ENCODE results near the gene SRGAP2. TPM values are rescaled to one million over a fixed set of nuclear protein-coding genes. Genes with fewer than 3 reads are reported as not detected.
A peak's percentile ranks its signal among the peaks of the same experiment; 100 is the strongest.
"Not testable (repeated sequence)": the region's sequence is repeated elsewhere in the genome, so short reads cannot be mapped to it uniquely, and the experiment has no call there.

SRGAP2 gene
- 13.2 TPM for total RNA-seq

DNA sequence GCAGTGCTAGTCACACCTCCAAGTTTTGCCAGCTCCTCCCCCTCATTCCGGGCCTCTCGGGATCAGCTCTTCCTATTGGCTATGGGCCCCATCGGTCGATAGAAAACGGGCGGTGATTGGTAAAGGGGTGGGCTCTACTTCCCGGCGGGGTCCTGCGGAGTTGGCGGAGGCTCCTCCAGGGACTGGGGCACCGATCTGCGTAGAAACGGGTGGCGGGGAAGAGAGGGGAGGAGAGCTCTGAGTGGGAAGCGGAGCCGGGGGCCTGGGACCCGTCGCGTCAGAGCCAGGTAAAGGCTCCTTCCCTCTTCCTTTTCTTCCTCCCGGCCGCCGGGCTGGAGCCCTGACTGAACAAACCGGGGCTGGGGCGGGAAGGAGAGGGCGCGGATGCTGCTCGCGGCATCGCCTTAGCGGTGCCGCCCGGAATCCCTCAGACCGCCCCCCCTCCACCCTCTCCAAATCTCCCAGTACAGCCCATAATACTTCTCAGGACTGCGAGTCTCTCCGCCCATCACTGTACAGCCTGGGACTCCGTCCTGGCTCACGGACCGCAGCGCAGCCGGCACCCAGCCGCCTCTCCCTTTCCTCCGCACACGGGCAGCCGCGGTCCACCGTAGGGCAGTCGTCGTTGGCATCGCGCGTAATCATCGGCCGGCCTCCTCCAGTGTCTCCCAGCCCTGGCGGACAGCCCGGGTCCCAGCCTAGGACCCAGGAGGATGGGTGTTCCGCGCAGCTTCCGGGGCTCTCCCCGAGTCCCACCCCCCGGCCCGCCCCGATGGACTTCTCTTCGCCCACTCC lies at the start of gene SRGAP2:
SRGAP2 (plus strand) TSS at position 178 of the 795 bp plus-strand sequence. CDS start 2,430 bp downstream, outside the sequence.
- ATAC-seq (peak; percentile 39), DNase-seq (ENCODE audit: low spot score) (peak; percentile 62)

DNA sequence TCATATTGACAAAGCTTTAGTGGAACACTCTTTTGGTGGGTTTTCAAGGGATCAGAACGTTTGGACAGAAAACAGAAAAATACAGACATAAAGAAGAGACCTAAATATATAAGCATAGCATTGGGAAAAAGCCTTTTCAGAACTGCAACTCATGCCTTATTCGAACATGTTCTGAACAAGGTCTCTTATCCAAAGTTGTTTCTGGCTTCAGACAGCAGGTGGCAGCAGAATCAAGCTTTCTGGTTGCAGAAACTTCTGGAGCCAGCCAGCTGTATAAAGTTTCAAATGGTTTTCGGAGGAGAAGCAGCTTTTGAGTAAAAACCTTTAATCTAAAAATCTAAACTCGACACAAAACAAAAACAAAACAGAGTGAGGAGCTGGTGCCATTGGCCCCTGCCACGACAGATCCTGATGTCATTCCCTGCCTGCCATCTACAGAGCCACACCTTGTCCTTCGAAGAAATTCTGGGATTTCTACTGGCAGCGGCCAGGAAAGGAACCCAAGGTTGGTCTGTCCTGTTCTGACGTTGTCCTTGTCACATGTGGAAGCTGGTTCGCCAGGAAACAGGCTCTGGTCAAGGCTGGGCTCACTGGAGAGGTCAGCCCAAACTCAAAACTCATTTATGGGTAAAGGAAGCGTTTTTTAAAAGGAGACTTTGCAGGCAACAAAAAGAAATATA lies 35.9 kb upstream of the SRGAP2 start:
- peak; percentile 98 for ATAC-seq

DNA sequence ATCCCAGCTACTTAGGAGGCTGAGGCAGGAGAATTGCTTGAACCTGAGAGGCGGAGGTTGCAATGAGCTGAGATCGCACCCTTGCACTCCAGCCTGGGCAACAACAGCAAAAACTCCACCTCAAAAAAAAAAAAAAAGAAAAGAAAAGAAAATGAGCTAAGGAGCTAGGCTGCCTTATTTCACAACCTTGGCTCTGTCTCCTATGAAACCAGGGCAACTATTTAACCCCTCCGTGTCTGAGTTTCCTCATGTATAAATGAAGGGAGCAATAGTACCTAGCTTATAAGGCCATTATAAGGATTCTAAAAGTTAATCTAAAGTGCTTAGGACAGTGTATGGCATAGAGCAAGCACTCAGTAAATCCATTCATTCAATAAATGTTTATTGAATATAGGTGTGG lies 33.5 kb upstream of the SRGAP2 start:
- DNase-seq (ENCODE audit: low spot score); ATAC-seq: not testable (repeated sequence)

More for the DNA sequence above, 35.9 kb upstream of the SRGAP2 start:
- not testable (repeated sequence) for DNase-seq (ENCODE audit: low spot score)

- DNase-seq (ENCODE audit: low spot score) = not testable (repeated sequence)
- ATAC-seq = peak; percentile 71
These were observed 30.1 kb upstream of the SRGAP2 start for GRCh38 chr1:206173110-206173719.

DNA sequence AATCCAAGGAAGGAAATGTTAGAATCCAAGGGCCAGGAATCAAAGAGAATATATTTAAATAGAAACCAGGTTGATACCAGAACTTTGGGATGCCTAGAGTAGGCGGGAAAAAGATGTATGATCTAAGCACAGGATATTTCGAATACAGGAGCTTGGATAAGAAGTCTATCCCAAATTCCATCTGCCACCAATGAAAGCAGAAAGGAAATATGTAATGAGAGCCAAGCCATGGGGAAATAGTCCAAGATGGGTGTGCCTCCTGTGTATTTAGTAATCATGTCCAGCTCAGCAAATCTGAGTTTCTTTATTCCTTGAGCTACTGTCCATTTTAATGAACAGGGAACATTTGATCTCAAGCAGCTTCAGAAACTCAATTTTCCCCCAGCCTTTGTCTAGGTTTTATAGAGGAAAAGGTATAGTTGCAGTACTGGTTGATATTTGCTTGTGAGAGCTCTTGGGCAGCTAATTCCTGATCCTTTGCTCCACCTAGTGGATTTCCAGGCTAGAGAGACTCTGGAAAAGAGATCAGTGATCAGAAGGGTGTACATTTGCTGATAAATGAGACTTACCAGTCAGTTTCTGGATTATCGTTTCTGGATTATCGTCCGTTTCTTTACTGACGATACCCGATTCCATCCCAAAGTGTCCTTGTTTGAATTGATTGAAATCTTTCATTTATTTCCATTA lies 29.0 kb upstream of the SRGAP2 start:
- not testable (repeated sequence) for DNase-seq (ENCODE audit: low spot score)
- peak; percentile 84 for ATAC-seq

DNA sequence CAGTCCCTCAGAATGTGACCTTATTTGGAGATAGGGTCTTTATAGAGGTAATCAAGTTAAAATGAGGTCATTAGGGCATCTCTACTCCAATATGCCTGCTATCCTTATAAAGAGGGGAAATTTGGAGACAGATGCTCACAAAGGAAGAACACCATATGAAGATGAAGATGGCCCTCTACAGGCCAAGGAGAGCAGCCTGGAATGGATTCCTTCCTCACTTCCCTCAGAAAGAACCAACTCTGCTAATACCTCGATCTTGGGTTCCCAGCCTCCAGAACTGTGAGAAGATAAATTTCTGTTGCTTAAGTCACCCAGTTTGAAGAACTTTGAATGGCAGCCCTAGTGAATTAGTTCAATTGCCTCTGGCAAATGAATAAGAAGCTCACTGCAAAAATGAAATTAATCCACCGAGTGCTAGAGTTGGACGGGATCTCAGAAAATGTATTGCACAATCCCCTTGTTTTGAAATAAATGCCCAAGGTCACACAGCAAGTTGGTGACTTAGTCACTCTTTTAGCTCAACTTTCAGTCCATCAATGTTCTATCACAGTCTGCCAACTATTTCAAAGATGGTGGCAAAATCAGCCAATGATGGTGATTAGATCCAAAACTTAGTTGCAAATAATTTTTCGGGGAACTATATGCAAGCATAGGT lies 27.8 kb upstream of the SRGAP2 start:
- peak; percentile 63 for ATAC-seq
- DNase-seq (ENCODE audit: low spot score) = not testable (repeated sequence)

- not testable (repeated sequence) for ATAC-seq; DNase-seq (ENCODE audit: low spot score)
These were observed 27.2 kb upstream of the SRGAP2 start for GRCh38 chr1:206176114-206176502.

GRCh38 chr1:206178061-206178989 lies 25.0 kb upstream of the SRGAP2 start:
- not testable (repeated sequence) for DNase-seq (ENCODE audit: low spot score); ATAC-seq

GRCh38 chr1:206179666-206180065 lies 23.7 kb upstream of the SRGAP2 start:
- not testable (repeated sequence) for DNase-seq (ENCODE audit: low spot score); ATAC-seq

- not testable (repeated sequence) for DNase-seq (ENCODE audit: low spot score); ATAC-seq
These were observed 20.7 kb upstream of the SRGAP2 start for GRCh38 chr1:206182368-206183317.

GRCh38 chr1:206183788-206184187 lies 19.6 kb upstream of the SRGAP2 start:
- DNase-seq (ENCODE audit: low spot score); ATAC-seq: not testable (repeated sequence)

GRCh38 chr1:206185778-206186177 lies 17.6 kb upstream of the SRGAP2 start:
- not testable (repeated sequence) for DNase-seq (ENCODE audit: low spot score)

GRCh38 chr1:206186826-206187225 lies 16.5 kb upstream of the SRGAP2 start:
- not testable (repeated sequence) for DNase-seq (ENCODE audit: low spot score); ATAC-seq

More at GRCh38 chr1:206185778-206186177, 17.6 kb upstream of the SRGAP2 start:
- ATAC-seq = not testable (repeated sequence)

GRCh38 chr1:206195182-206195581 lies 8.2 kb upstream of the SRGAP2 start:
- not testable (repeated sequence) for ATAC-seq; DNase-seq (ENCODE audit: low spot score)

- not testable (repeated sequence) for ATAC-seq; DNase-seq (ENCODE audit: low spot score)
These were observed 6.5 kb upstream of the SRGAP2 start for GRCh38 chr1:206196748-206197424.

GRCh38 chr1:206202789-206203363 lies 465 bp upstream of the SRGAP2 start, which contains the start of gene FAM72A:
Gene FAM72A, minus strand, starts transcription at chr1:206202839. Its CDS starts 814 bp downstream, at chr1:206202025.
- ATAC-seq (peak; percentile 80), DNase-seq (ENCODE audit: low spot score) (peak; percentile 99)

GRCh38 chr1:206204159-206204511 lies 794 bp downstream of the SRGAP2 start:
- ATAC-seq; DNase-seq (ENCODE audit: low spot score): not testable (repeated sequence)
